ENCODE data around the gene HIVEP3. TPM values are rescaled to one million over a fixed set of nuclear protein-coding genes. Genes with fewer than 3 reads are reported as not detected.

The HIVEP3 gene
- total RNA-seq, 1 experiment from 2014 or later = 6.0 TPM

DNA sequence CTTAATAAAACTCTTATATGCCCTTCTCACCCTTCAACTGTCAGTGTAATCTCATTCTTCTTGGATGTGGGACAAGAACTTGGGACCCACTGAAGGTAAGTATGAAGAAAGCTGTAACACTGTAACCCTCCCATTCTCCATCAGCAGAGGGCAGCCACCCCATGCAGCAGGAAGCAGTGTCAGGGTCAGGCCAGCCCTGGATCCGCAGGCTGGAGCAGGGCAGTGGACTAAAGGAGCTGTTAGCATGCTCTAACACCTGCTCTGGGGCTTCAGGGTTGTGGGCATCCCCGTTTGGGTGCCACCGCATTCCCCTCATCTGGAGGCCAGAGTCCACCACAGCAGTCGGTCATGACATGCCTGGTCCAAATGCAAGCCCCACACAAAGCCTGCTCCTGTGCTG is 156.5 kb downstream of the HIVEP3 start:
- DNase-seq (ENCODE audit: low read depth, low spot score) = no peak
- Histone ChIP-seq H3K4me1 (ENCODE audit: control insufficient read depth, insufficient read depth, low read length) (no peaks in the 10 kb centered on the region), H3K9me3 (ENCODE audit: control insufficient read depth, insufficient read depth, low read depth, low read length) (0 out of 2 replicates have a peak, but pooled peaks cover 3% of the 10 kb centered on the region), H3K4me3 (ENCODE audit: low read depth in 2 of 2, low read length in 2 of 2) (no peak overlapping the region), H3K27ac (ENCODE audit: low read length) (no peak overlapping the region), H3K27me3 (ENCODE audit: control insufficient read depth, insufficient read depth, low read length) (no peaks in the 10 kb centered on the region), H3K36me3 (ENCODE audit: control insufficient read depth, insufficient read depth, low read length) (no peaks in the 10 kb centered on the region)
- ChIA-PET POLR2A (no interaction called here), CTCF (no interaction called here)
- ATAC-seq = no peak
- in situ Hi-C loops (cut with HindIII; ENCODE audit: low pct_unique_long_range_greater_than_20kb, low sequenced_read_pairs) (no loop called here), intact Hi-C loops (cut with micrococcal nuclease; ENCODE audit: unreplicated experiment) (no loop called here)
- BruUV-seq (replicated peaks) = no TSS peak
- TF ChIP-seq REST (IDR thresholded peaks at IDR 0.05; ENCODE audit: insufficient read depth in 1 of 2, low read depth in 2 of 2, low read length in 1 of 2) (no peak), POLR2AphosphoS5 (IDR thresholded peaks at IDR 0.05; ENCODE audit: low read depth, low read length) (no peak), TCF7L2 (IDR thresholded peaks at IDR 0.05; ENCODE audit: low read depth, low read length) (no peak), SIN3A (IDR thresholded peaks at IDR 0.05; ENCODE audit: borderline replicate concordance, insufficient read depth, low read depth, low read length) (no peak)
- TF ChIP-seq, protein P1, sequence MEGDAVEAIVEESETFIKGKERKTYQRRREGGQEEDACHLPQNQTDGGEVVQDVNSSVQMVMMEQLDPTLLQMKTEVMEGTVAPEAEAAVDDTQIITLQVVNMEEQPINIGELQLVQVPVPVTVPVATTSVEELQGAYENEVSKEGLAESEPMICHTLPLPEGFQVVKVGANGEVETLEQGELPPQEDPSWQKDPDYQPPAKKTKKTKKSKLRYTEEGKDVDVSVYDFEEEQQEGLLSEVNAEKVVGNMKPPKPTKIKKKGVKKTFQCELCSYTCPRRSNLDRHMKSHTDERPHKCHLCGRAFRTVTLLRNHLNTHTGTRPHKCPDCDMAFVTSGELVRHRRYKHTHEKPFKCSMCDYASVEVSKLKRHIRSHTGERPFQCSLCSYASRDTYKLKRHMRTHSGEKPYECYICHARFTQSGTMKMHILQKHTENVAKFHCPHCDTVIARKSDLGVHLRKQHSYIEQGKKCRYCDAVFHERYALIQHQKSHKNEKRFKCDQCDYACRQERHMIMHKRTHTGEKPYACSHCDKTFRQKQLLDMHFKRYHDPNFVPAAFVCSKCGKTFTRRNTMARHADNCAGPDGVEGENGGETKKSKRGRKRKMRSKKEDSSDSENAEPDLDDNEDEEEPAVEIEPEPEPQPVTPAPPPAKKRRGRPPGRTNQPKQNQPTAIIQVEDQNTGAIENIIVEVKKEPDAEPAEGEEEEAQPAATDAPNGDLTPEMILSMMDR (IDR thresholded peaks at IDR 0.05) = no peak

GRCh38 chr1:41758904-41759548 is 159.7 kb downstream of the HIVEP3 start:
- Histone ChIP-seq H3K4me3 (ENCODE audit: low read depth in 2 of 2, low read length in 2 of 2) (no peak overlapping the region), H3K27ac (ENCODE audit: low read length) (no peak overlapping the region), H3K4me1 (ENCODE audit: control insufficient read depth, insufficient read depth, low read length) (no peaks in the 10 kb centered on the region), H3K36me3 (ENCODE audit: control insufficient read depth, insufficient read depth, low read length) (no peaks in the 10 kb centered on the region), H3K9me3 (ENCODE audit: control insufficient read depth, insufficient read depth, low read depth, low read length) (0 out of 2 replicates have a peak, but pooled peaks cover 3% of the 10 kb centered on the region), H3K27me3 (ENCODE audit: control insufficient read depth, insufficient read depth, low read length) (no peaks in the 10 kb centered on the region)
- TF ChIP-seq TCF7L2 (IDR thresholded peaks at IDR 0.05; ENCODE audit: low read depth, low read length) (no peak), SIN3A (IDR thresholded peaks at IDR 0.05; ENCODE audit: borderline replicate concordance, insufficient read depth, low read depth, low read length) (no peak), REST (IDR thresholded peaks at IDR 0.05; ENCODE audit: insufficient read depth in 1 of 2, low read depth in 2 of 2, low read length in 1 of 2) (no peak), POLR2AphosphoS5 (IDR thresholded peaks at IDR 0.05; ENCODE audit: low read depth, low read length) (no peak)
- TF ChIP-seq, protein P1 (IDR thresholded peaks at IDR 0.05) = no peak
- intact Hi-C loops (cut with micrococcal nuclease; ENCODE audit: unreplicated experiment) (no loop called here), in situ Hi-C loops (cut with HindIII; ENCODE audit: low pct_unique_long_range_greater_than_20kb, low sequenced_read_pairs) (no loop called here)
- BruUV-seq (replicated peaks) = no TSS peak
- POLR2A ChIA-PET = no interaction called here
- ATAC-seq = no peak
- no peak for DNase-seq (ENCODE audit: low read depth, low spot score)
- CTCF ChIA-PET = no interaction called here

Measured in Panc1 (cell line).